VCaP (cell line): ENCODE data around the gene ROR1.

Experiments used
- H3K27ac ChIP-seq: fragments of 450-650 bp; 2 replicates; pipeline ENCODE4 v1.5.1; 2017
- CTCF ChIP-seq: fragments of 450-650 bp; conservative IDR thresholded peaks from 2 replicates; pipeline ENCODE4 v1.5.1; 2017; ENCODE audit warnings: mild to moderate bottlenecking, moderate library complexity

Gene ROR1

DNA sequence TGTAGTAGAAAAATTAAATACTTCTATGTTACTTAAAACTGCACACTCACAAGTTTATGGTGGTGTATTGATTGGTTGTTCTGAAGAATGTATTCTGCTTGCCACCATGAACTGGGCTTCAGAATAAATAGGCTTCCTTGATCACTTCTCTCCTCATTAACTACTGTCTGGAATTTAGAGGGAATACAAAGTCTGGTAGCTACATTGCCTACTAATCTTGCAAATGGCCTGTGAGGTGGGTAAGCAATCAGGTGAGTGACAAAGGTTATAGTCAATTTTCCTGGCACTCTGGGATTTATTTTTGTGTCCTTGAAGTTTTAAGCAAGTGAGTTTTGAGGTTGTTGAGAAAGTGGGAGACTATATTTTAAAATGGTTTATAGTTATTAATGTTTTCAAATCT is 101.8 kb downstream of the ROR1 start:
- no peak overlapping the region for H3K27ac ChIP-seq
- no peak for TF ChIP-seq CTCF

DNA sequence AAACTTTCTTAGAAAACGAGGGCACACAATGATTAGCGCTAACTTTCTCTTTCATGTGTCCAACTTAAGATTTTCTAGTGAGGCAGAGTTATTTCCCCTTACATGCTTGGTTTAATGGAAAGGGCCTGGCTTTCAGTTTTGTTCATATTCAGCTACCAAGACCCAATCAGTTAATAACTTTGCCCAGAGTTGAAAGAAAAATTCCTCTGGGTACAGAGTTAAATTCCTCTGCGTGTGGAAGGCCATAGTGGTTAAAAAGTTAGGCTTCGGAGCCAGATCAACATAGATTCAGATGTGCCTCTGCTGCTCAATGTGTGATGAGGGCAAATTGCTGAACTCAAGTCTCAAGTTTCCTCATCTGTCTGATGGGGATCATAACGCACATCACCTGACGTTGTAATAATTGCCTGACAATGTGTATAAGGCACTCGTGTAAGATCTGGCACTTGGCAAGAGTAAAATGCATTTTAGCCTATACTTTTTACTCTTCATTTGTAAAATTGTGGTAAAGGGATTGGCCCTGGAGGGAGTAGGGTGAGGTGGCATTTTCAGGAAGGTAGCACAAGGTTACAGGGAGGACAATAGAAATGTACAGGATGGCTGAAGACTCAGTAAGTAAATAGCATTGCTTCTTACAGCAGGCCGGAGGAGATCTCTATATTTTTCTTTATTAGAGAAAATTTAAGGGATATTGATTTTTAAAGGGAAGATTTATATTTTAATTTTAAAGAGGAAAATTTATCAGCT is 103.4 kb downstream of the ROR1 start:
- no peak overlapping the region for H3K27ac ChIP-seq
- TF ChIP-seq CTCF: no peak

GRCh38 chr1:63877816-63878215 is 104.0 kb downstream of the ROR1 start:
- no peak overlapping the region for H3K27ac ChIP-seq
- TF ChIP-seq CTCF: no peak

GRCh38 chr1:63878932-63879331 is 105.1 kb downstream of the ROR1 start:
- TF ChIP-seq CTCF: no peak
- H3K27ac ChIP-seq: no peak overlapping the region

GRCh38 chr1:63880958-63881576 is 107.2 kb downstream of the ROR1 start:
- no peak overlapping the region for H3K27ac ChIP-seq
- TF ChIP-seq CTCF: no peak

DNA sequence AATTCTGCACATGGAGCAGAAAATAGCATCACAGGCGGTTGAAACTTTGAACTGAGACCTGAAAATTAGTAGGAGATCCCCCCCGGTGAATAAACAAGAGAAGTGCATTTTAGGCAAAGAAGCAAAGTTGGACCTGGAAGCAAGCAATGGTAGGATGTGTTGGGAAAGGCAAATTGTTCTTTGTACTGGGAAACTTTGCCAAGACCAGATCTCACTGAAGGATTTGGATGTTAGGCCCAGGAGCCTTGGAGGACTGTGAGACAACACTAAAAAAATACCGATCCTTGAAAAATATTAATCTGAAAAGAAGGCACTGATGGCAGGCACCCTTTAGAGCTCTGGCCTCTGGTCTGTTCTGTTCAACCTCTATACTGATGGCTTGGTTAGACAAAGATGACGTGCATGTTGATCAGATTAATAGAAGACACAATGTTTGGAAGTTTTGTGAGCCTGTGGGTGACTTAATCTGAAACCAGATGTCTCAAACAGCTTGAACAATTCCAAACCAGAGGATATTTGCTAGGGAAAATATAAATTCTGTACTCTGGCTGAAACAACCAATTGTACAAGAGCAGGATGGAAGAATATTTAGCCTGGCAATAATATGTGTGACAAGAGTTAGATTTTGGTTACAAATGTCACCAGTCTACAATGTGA is 108.4 kb downstream of the ROR1 start:
- TF ChIP-seq CTCF: no peak
- H3K27ac ChIP-seq: no peak overlapping the region

- TF ChIP-seq CTCF: no peak
- no peak overlapping the region for H3K27ac ChIP-seq
Observed at GRCh38 chr1:63883494-63884235, 109.8 kb downstream of the ROR1 start.
